Neuronal stem cell (in vitro differentiated cells): ENCODE results near the gene YTHDF2.

Source experiments
- DNase-seq: peaks from one replicate; pipeline ENCODE4 v3.0.0-alpha.2; 2013; ENCODE audit warnings: low spot score
- H2AFZ ChIP-seq: one replicate; pipeline ENCODE4 v1.6.1; 2013; ENCODE audit warnings: mild to moderate bottlenecking, low read length, inconsistent platforms
- H2AK5ac ChIP-seq: 2 replicates; pipeline ENCODE4 v1.6.1; 2013; ENCODE audit warnings: low read depth, mild to moderate bottlenecking, inconsistent platforms, low read length, moderate library complexity, mixed read lengths
- H2BK120ac ChIP-seq: 2 replicates; pipeline ENCODE4 v1.6.1; 2013; ENCODE audit warnings: low read depth, mild to moderate bottlenecking, inconsistent platforms, low read length, moderate library complexity, mixed read lengths
- H2BK12ac ChIP-seq: one replicate; pipeline ENCODE4 v1.6.1; 2013; ENCODE audit warnings: low read length, inconsistent platforms
- H2BK15ac ChIP-seq: 2 replicates; pipeline ENCODE4 v1.6.1; 2013; ENCODE audit warnings: mild to moderate bottlenecking, low read length, inconsistent platforms, mixed read lengths
- H2BK5ac ChIP-seq: one replicate; pipeline ENCODE4 v1.6.1; 2013; ENCODE audit warnings: inconsistent platforms, mild to moderate bottlenecking, low read length, moderate library complexity
- H3K14ac ChIP-seq: one replicate; pipeline ENCODE4 v1.6.1; 2013; ENCODE audit warnings: low read length, inconsistent platforms
- H3K18ac ChIP-seq: 2 replicates; pipeline ENCODE4 v1.6.1; 2013; ENCODE audit warnings: low read length, inconsistent platforms
- H3K23ac ChIP-seq: 2 replicates; pipeline ENCODE4 v1.6.1; 2013; ENCODE audit warnings: low read depth, mild to moderate bottlenecking, mixed read lengths, low read length, inconsistent platforms; ENCODE audit not compliant: poor library complexity
- H3K27ac ChIP-seq: replicated peaks from 3 replicates; pipeline ENCODE4 v1.5.1; 2013; ENCODE audit warnings: low read length, inconsistent platforms
- H3K27me3 ChIP-seq, 3 experiments: 2 replicates each; pipeline ENCODE4 v1.6.1; 2013; ENCODE audit warnings: low read length in 3 of 3, mild to moderate bottlenecking in 2 of 3, inconsistent platforms in 1 of 3, low read depth in 1 of 3, mixed read lengths in 1 of 3, moderate library complexity in 1 of 3; ENCODE audit not compliant: control insufficient read depth in 3 of 3, insufficient read depth in 3 of 3
- H3K36me3 ChIP-seq, 2 donors: replicated peaks in 1 of 2; 2 replicates each; pipeline ENCODE4 v1.6.1; 2013; ENCODE audit warnings: low read length in 2 of 2; ENCODE audit not compliant: control insufficient read depth in 2 of 2, insufficient read depth in 2 of 2
- H3K4ac ChIP-seq: 2 replicates; pipeline ENCODE4 v1.6.1; 2013; ENCODE audit warnings: inconsistent platforms, mild to moderate bottlenecking, low read length, moderate library complexity
- H3K4me1 ChIP-seq, 2 donors: 1 replicate in 1 of 2; 2 replicates in 1 of 2; pipeline ENCODE4 v1.6.1; 2013; ENCODE audit warnings: low read length in 2 of 2, low read depth in 1 of 2; ENCODE audit not compliant: control insufficient read depth in 2 of 2, insufficient read depth in 1 of 2
- H3K4me2 ChIP-seq: one replicate; pipeline ENCODE4 v1.6.1; 2013; ENCODE audit warnings: mild to moderate bottlenecking, low read length, inconsistent platforms; ENCODE audit not compliant: insufficient read depth, poor library complexity, severe bottlenecking
- H3K4me3 ChIP-seq, 2 donors: 2 replicates each; pipeline ENCODE4 v1.5.1; 2013; ENCODE audit warnings: low read length in 2 of 2, mild to moderate bottlenecking in 2 of 2, inconsistent platforms in 1 of 2, moderate library complexity in 1 of 2
- H3K79me1 ChIP-seq: one replicate; pipeline ENCODE4 v1.6.1; 2013; ENCODE audit warnings: low read depth, mild to moderate bottlenecking, inconsistent platforms, low read length, moderate library complexity
- H3K9ac ChIP-seq: one replicate; pipeline ENCODE4 v1.6.1; 2013; ENCODE audit warnings: mild to moderate bottlenecking, low read depth, low read length, inconsistent platforms; ENCODE audit not compliant: poor library complexity
- H3K9me3 ChIP-seq, 2 donors: replicated peaks in 1 of 2; 2 replicates each; pipeline versions ENCODE3 to v1.6.1; 2013; ENCODE audit warnings: low read length in 2 of 2, mild to moderate bottlenecking in 2 of 2, inconsistent platforms in 1 of 2, low read depth in 1 of 2, mixed read lengths in 1 of 2, moderate library complexity in 1 of 2; ENCODE audit not compliant: control insufficient read depth in 2 of 2, insufficient read depth in 1 of 2
- H4K8ac ChIP-seq: one replicate; pipeline ENCODE4 v1.6.1; 2013; ENCODE audit warnings: low read depth, mild to moderate bottlenecking, inconsistent platforms, low read length, moderate library complexity
- H4K91ac ChIP-seq: one replicate; pipeline ENCODE4 v1.6.1; 2013; ENCODE audit warnings: low read length, low read depth, mild to moderate bottlenecking, inconsistent platforms; ENCODE audit not compliant: poor library complexity
- WGBS, 2 donors: extraction: QIAGEN DNeasy Blood & Tissue Kit; methylation state at CpG; one replicate each; pipeline ENCODE4 v1.1.7; 2013; ENCODE audit warnings: missing lambda C conversion rate in 2 of 2, mixed read lengths in 1 of 2; ENCODE audit not compliant: insufficient read length in 2 of 2, insufficient replicate concordance in 1 of 2; ENCODE audit errors: extremely low coverage in 2 of 2; 5-methylcytosine and 5-hydroxymethylcytosine counted together

The YTHDF2 gene

GRCh38 chr1:28740118-28740517 is 3.4 kb downstream of the YTHDF2 start:
- H2BK15ac ChIP-seq: no peak overlapping the region
- no peak overlapping the region for H3K14ac ChIP-seq
- H2BK120ac ChIP-seq: no peak overlapping the region
- H3K9ac ChIP-seq: no peak overlapping the region
- H4K91ac ChIP-seq: no peak overlapping the region
- no peak overlapping the region for H2BK5ac ChIP-seq
- no peak overlapping the region for H2AK5ac ChIP-seq
- H3K36me3 ChIP-seq: peaks cover 43 to 73% of the 10 kb centered on the region in 2 donors
- H3K4me1 ChIP-seq: peaks cover 8 to 9% of the 10 kb centered on the region in 2 donors
- peaks cover 3% of the 10 kb centered on the region for H3K79me1 ChIP-seq
- no peaks in the 10 kb centered on the region for H3K27me3 ChIP-seq
- no peak overlapping the region for H4K8ac ChIP-seq
- no peak for DNase-seq
- no peak overlapping the region for H2BK12ac ChIP-seq
- no peak overlapping the region for H3K4me3 ChIP-seq
- no peak overlapping the region for H3K18ac ChIP-seq
- H3K4me2 ChIP-seq: no peak overlapping the region
- H3K4ac ChIP-seq: no peak overlapping the region
- H3K23ac ChIP-seq: no peak overlapping the region
- H3K27ac ChIP-seq: no peak overlapping the region
- peaks cover 0 to 8% of the 10 kb centered on the region in 2 donors for H3K9me3 ChIP-seq
- H2AFZ ChIP-seq: no peak overlapping the region

GRCh38 chr1:28744184-28744583 is 7.4 kb downstream of the YTHDF2 start:
- H3K4me1 ChIP-seq: peaks cover 3 to 4% of the 10 kb centered on the region in 2 donors
- no peaks in the 10 kb centered on the region for H3K27me3 ChIP-seq
- H3K4me3 ChIP-seq: no peak overlapping the region
- no peak overlapping the region for H2BK120ac ChIP-seq
- no peak overlapping the region for H2AFZ ChIP-seq
- H2AK5ac ChIP-seq: no peak overlapping the region
- H3K18ac ChIP-seq: no peak overlapping the region
- H3K23ac ChIP-seq: no peak overlapping the region
- H2BK12ac ChIP-seq: no peak overlapping the region
- no peak overlapping the region for H2BK15ac ChIP-seq
- no peak overlapping the region for H2BK5ac ChIP-seq
- H3K14ac ChIP-seq: no peak overlapping the region
- H3K4ac ChIP-seq: no peak overlapping the region
- H3K36me3 ChIP-seq: peaks cover 45 to 100% of the 10 kb centered on the region in 2 donors
- H3K9ac ChIP-seq: no peak overlapping the region
- no peak overlapping the region for H4K8ac ChIP-seq
- 100% methylated on average over 1 of the region's 4 CpGs; no CpG with 5 or more reads in 1 of the 2 donors for WGBS, 2 donors
- H3K79me1 ChIP-seq: no peaks in the 10 kb centered on the region
- no peak overlapping the region for H3K4me2 ChIP-seq
- DNase-seq: no peak
- no peak overlapping the region for H4K91ac ChIP-seq
- no peak overlapping the region for H3K27ac ChIP-seq
- peaks cover 0 to 18% of the 10 kb centered on the region in 2 donors for H3K9me3 ChIP-seq

- no peak overlapping the region for H3K9ac ChIP-seq
- no CpG with 5 or more reads among the region's 6 CpGs for WGBS, 2 donors
- H3K79me1 ChIP-seq: no peaks in the 10 kb centered on the region
- peaks cover 0 to 2% of the 10 kb centered on the region in 2 donors for H3K4me1 ChIP-seq
- H3K27ac ChIP-seq: no peak overlapping the region
- H2BK5ac ChIP-seq: no peak overlapping the region
- H3K36me3 ChIP-seq: peaks cover 42 to 100% of the 10 kb centered on the region in 2 donors
- H3K27me3 ChIP-seq: no peaks in the 10 kb centered on the region
- no peak overlapping the region for H3K23ac ChIP-seq
- no peak overlapping the region for H3K18ac ChIP-seq
- no peak overlapping the region for H2BK120ac ChIP-seq
- no peak overlapping the region for H3K4me3 ChIP-seq
- H2AK5ac ChIP-seq: no peak overlapping the region
- H2AFZ ChIP-seq: no peak overlapping the region
- no peak overlapping the region for H3K4ac ChIP-seq
- peaks cover 0 to 18% of the 10 kb centered on the region in 2 donors for H3K9me3 ChIP-seq
- no peak for DNase-seq
- H3K14ac ChIP-seq: no peak overlapping the region
- H3K4me2 ChIP-seq: no peak overlapping the region
- no peak overlapping the region for H2BK15ac ChIP-seq
- no peak overlapping the region for H4K8ac ChIP-seq
- no peak overlapping the region for H2BK12ac ChIP-seq
- no peak overlapping the region for H4K91ac ChIP-seq
Observed at GRCh38 chr1:28745653-28746173, 9.0 kb downstream of the YTHDF2 start.

- H3K4me2 ChIP-seq: no peak overlapping the region
- H4K8ac ChIP-seq: no peak overlapping the region
- H3K9me3 ChIP-seq: peaks cover 0 to 8% of the 10 kb centered on the region in 2 donors
- no peak overlapping the region for H3K14ac ChIP-seq
- H3K23ac ChIP-seq: no peak overlapping the region
- no peak overlapping the region for H3K27ac ChIP-seq
- no peaks in the 10 kb centered on the region for H3K79me1 ChIP-seq
- no peak for DNase-seq
- H3K36me3 ChIP-seq: peaks cover 13 to 100% of the 10 kb centered on the region in 2 donors
- H3K4me3 ChIP-seq: no peak overlapping the region
- H2AFZ ChIP-seq: no peak overlapping the region
- H3K4ac ChIP-seq: no peak overlapping the region
- no CpG with 5 or more reads among the region's 5 CpGs for WGBS, 2 donors
- peaks cover under 1 to 2% of the 10 kb centered on the region in 2 donors for H3K4me1 ChIP-seq
- no peaks in the 10 kb centered on the region for H3K27me3 ChIP-seq
- no peak overlapping the region for H4K91ac ChIP-seq
- H2BK15ac ChIP-seq: no peak overlapping the region
- no peak overlapping the region for H2BK5ac ChIP-seq
- H2BK12ac ChIP-seq: no peak overlapping the region
- no peak overlapping the region for H2BK120ac ChIP-seq
- H2AK5ac ChIP-seq: no peak overlapping the region
- H3K9ac ChIP-seq: no peak overlapping the region
- H3K18ac ChIP-seq: no peak overlapping the region
Observed at GRCh38 chr1:28750330-28750729, 13.6 kb downstream of the YTHDF2 start.
